Measurements from ENCODE around the gene SETD1B.

Gene SETD1B

GRCh38 chr12:121827351-121828099, 23.7 kb downstream of the SETD1B start:
- no peak for DNase-seq (ENCODE audit: low read depth)
- H3K4me3 ChIP-seq (ENCODE audit: control insufficient read depth, low read depth, low read length), result no peak overlapping the region
- TF ChIP-seq CTCF (IDR thresholded peaks at IDR 0.05; ENCODE audit: control insufficient read depth, insufficient read depth, low read depth, low read length, missing control alignments), result no peak

GRCh38 chr12:121828306-121828705, 24.5 kb downstream of the SETD1B start:
- H3K4me3 ChIP-seq (ENCODE audit: control insufficient read depth, low read depth, low read length), result no peak overlapping the region
- DNase-seq (ENCODE audit: low read depth), result no peak
- TF ChIP-seq CTCF (IDR thresholded peaks at IDR 0.05; ENCODE audit: control insufficient read depth, insufficient read depth, low read depth, low read length, missing control alignments), result no peak

- no peak for DNase-seq (ENCODE audit: low read depth)
- no peak for TF ChIP-seq CTCF (IDR thresholded peaks at IDR 0.05; ENCODE audit: control insufficient read depth, insufficient read depth, low read depth, low read length, missing control alignments)
Measured at GRCh38 chr12:121828826-121829225, 25.0 kb downstream of the SETD1B start.

GRCh38 chr12:121829250-121829918, 25.6 kb downstream of the SETD1B start:
- TF ChIP-seq CTCF (IDR thresholded peaks at IDR 0.05; ENCODE audit: control insufficient read depth, insufficient read depth, low read depth, low read length, missing control alignments), result no peak
- no peak overlapping the region for H3K4me3 ChIP-seq (ENCODE audit: control insufficient read depth, low read depth, low read length)
- DNase-seq (ENCODE audit: low read depth), result no peak

More at GRCh38 chr12:121828826-121829225, 25.0 kb downstream of the SETD1B start:
- H3K4me3 ChIP-seq (ENCODE audit: control insufficient read depth, low read depth, low read length), result no peak overlapping the region

GRCh38 chr12:121830134-121830533, 26.3 kb downstream of the SETD1B start:
- DNase-seq (ENCODE audit: low read depth), result no peak
- no peak overlapping the region for H3K4me3 ChIP-seq (ENCODE audit: control insufficient read depth, low read depth, low read length)
- TF ChIP-seq CTCF (IDR thresholded peaks at IDR 0.05; ENCODE audit: control insufficient read depth, insufficient read depth, low read depth, low read length, missing control alignments), result no peak

- no peak for TF ChIP-seq CTCF (IDR thresholded peaks at IDR 0.05; ENCODE audit: control insufficient read depth, insufficient read depth, low read depth, low read length, missing control alignments)
- no peak for DNase-seq (ENCODE audit: low read depth)
- H3K4me3 ChIP-seq (ENCODE audit: control insufficient read depth, low read depth, low read length), result no peak overlapping the region
Measured at GRCh38 chr12:121830588-121831265, 26.9 kb downstream of the SETD1B start.
